HCT116 (cell line): ENCODE measurements around the gene SLC10A7. TPM values are rescaled to one million over a fixed set of nuclear protein-coding genes. Genes with fewer than 3 reads are reported as not detected.

ENCODE experiments used
- ATAC-seq: fragments of 200-7000 bp; cut with Tn5 transposase; 2 replicates; pipeline ENCODE4 v1.9.1; 2020; ENCODE audit warnings: mild to moderate bottlenecking, moderate library complexity
- BruUV-seq: library from RNA; stranded (reverse); fragments of 400-500 nt; replicated peaks from 2 replicates; lab custom pipeline; 2021; lab: Mats Ljungman, UMichigan
- CTCF ChIA-PET: fragments of 300-600 bp; sonication (Branson Sonifier 250); formaldehyde crosslinking; loops from one replicate; lab custom pipeline; 2021; ENCODE audit warnings: antibody characterized with exemption; lab: Charles Lee
- POLR2A ChIA-PET: fragments of 300-600, 350-600 bp; sonication (Branson Sonifier 250); formaldehyde crosslinking; loops from one replicate; lab custom pipeline; 2021; ENCODE audit warnings: antibody characterized with exemption; lab: Charles Lee
- RAD21 ChIA-PET, 2 experiments: fragments of 300-600 bp; sonication (Branson Sonifier 250); formaldehyde crosslinking; loops; one replicate each; lab custom pipeline; 2023; ENCODE audit warnings: low total read pairs in 2 of 2; ENCODE audit not compliant: uncharacterized antibody in 2 of 2, unreplicated experiment in 2 of 2, low non-redundant PET in 1 of 2; lab: Charles Lee
- DNase-seq: peaks from one replicate; pipeline ENCODE4 v3.0.0-alpha.2; 2010; ENCODE audit warnings: low read depth, low spot score
- H2AFZ ChIP-seq: fragments of 200-600 bp; shearing (Covaris generic), sonication (generic); 2 replicates; pipeline ENCODE4 v1.6.1; 2017; ENCODE audit warnings: low read depth, mixed run types, mixed read lengths, antibody characterized with exemption, low read length; ENCODE audit not compliant: poor library complexity, severe bottlenecking
- H3K27ac ChIP-seq: 2 replicates; pipeline ENCODE4 v1.5.1; 2012; ENCODE audit warnings: low read depth, low read length
- H3K27me3 ChIP-seq: fragments of 200-600 bp; sonication (generic); 2 replicates; pipeline ENCODE4 v1.6.1; 2016; ENCODE audit warnings: mixed run types, low read length, mixed read lengths; ENCODE audit not compliant: insufficient read depth
- H3K36me3 ChIP-seq, 2 experiments: fragments of 200-500 bp in 1 of 2; fragments of 200-600 bp in 1 of 2; sonication (Bioruptor generic) in 1 of 2; sonication (generic) in 1 of 2; 2 replicates each; pipeline versions ENCODE4 v1.5.1 to v1.6.1; 2014 to 2016; ENCODE audit warnings: low read length in 2 of 2, inconsistent platforms in 1 of 2, mixed read lengths in 1 of 2, mixed run types in 1 of 2; ENCODE audit not compliant: insufficient read depth in 2 of 2, control insufficient read depth in 1 of 2
- H3K4me1 ChIP-seq, 2 experiments: fragments of 200-600 bp in 1 of 2; sonication (generic) in 1 of 2; 2 replicates each; pipeline versions ENCODE4 v1.5.1 to v1.6.1; 2012 to 2017; ENCODE audit warnings: low read length in 2 of 2, inconsistent platforms in 1 of 2, mild to moderate bottlenecking in 1 of 2, mixed read lengths in 1 of 2, mixed run types in 1 of 2, moderate library complexity in 1 of 2; ENCODE audit not compliant: insufficient read depth in 2 of 2, control insufficient read depth in 1 of 2
- H3K4me2 ChIP-seq: fragments of 200-600 bp; sonication (generic); 2 replicates; pipeline ENCODE4 v1.6.1; 2017; ENCODE audit warnings: mixed run types, low read length, mixed read lengths
- H3K4me3 ChIP-seq, 2 experiments: fragments of 200-600 bp in 1 of 2; sonication (generic) in 1 of 2; replicated peaks in 1 of 2; 2 replicates each; pipeline ENCODE4 v1.5.1; 2011 to 2016; ENCODE audit warnings: low read length in 2 of 2, control low read depth in 1 of 2, low read depth in 1 of 2, mild to moderate bottlenecking in 1 of 2, mixed read lengths in 1 of 2, mixed run types in 1 of 2
- H3K79me2 ChIP-seq: fragments of 200-600 bp; sonication (generic); 2 replicates; pipeline ENCODE4 v1.6.1; 2017; ENCODE audit warnings: mild to moderate bottlenecking, mixed run types, low read length, moderate library complexity, mixed read lengths; ENCODE audit not compliant: insufficient read depth
- H3K9ac ChIP-seq: fragments of 200-600 bp; sonication (generic); 2 replicates; pipeline ENCODE4 v1.6.1; 2016; ENCODE audit warnings: low read length, mixed read lengths
- H3K9me2 ChIP-seq: fragments of 200-600 bp; sonication (generic), shearing (Covaris generic); 2 replicates; pipeline ENCODE4 v1.6.1; 2017; ENCODE audit warnings: mixed run types, mild to moderate bottlenecking, moderate library complexity; ENCODE audit not compliant: insufficient read depth
- H3K9me3 ChIP-seq, 2 experiments: fragments of 200-500 bp in 1 of 2; fragments of 200-600 bp in 1 of 2; sonication (Bioruptor generic) in 1 of 2; sonication (generic) in 1 of 2; 2 replicates each; pipeline ENCODE4 v1.6.1; 2014 to 2017; ENCODE audit warnings: low read length in 2 of 2, mixed read lengths in 2 of 2, inconsistent platforms in 1 of 2, low read depth in 1 of 2, mild to moderate bottlenecking in 1 of 2, mixed run types in 1 of 2, moderate library complexity in 1 of 2; ENCODE audit not compliant: control insufficient read depth in 1 of 2, insufficient read depth in 1 of 2
- H4K20me1 ChIP-seq: fragments of 200-600 bp; sonication (generic), shearing (Covaris generic); 2 replicates; pipeline ENCODE4 v1.6.1; 2017; ENCODE audit warnings: mixed run types, mild to moderate bottlenecking, moderate library complexity; ENCODE audit not compliant: insufficient read depth
- CEBPB ChIP-seq: IDR thresholded peaks from 2 replicates; pipeline ENCODE4 v1.6.1; 2012; ENCODE audit warnings: low read depth
- EGR1 ChIP-seq: IDR thresholded peaks from 2 replicates; pipeline ENCODE4 v1.6.1; 2012; ENCODE audit warnings: low read depth
- ELF1 ChIP-seq: IDR thresholded peaks from 2 replicates; pipeline ENCODE4 v1.6.1; 2012; ENCODE audit warnings: low read depth, borderline replicate concordance
- EZH2phosphoT487 ChIP-seq: fragments of 200-600 bp; IDR thresholded peaks from 2 replicates; pipeline ENCODE4 v1.6.1; 2018; ENCODE audit warnings: antibody characterized with exemption, borderline replicate concordance
- FOSL1 ChIP-seq: IDR thresholded peaks from 2 replicates; pipeline ENCODE4 v1.6.1; 2012; ENCODE audit warnings: low read depth
- JUND ChIP-seq: IDR thresholded peaks from 2 replicates; pipeline ENCODE4 v1.6.1; 2012
- POLR2A ChIP-seq: IDR thresholded peaks from 2 replicates; pipeline ENCODE4 v1.7.0; 2011; ENCODE audit warnings: borderline replicate concordance; ENCODE audit not compliant: insufficient read depth, insufficient read length; ENCODE audit errors: extremely low read depth
- RAD21 ChIP-seq: IDR thresholded peaks from 2 replicates; pipeline ENCODE4 v1.6.1; 2012; ENCODE audit warnings: low read depth, mild to moderate bottlenecking
- SIN3A ChIP-seq: IDR thresholded peaks from 2 replicates; pipeline ENCODE4 v1.6.1; 2012; ENCODE audit warnings: low read depth
- SRF ChIP-seq: IDR thresholded peaks from 2 replicates; pipeline ENCODE4 v1.6.1; 2012; ENCODE audit warnings: low read depth
- intact Hi-C: fragments of 100-400 bp; cut with micrococcal nuclease; formaldehyde crosslinking; loops from 2 replicates; pipeline ENCODE4 v1.10.0; 2022
- total RNA-seq: library from RNA; stranded (reverse); gene quantifications from one replicate; pipeline ENCODE4 v1.2.1, GENCODE V29; 2021; ENCODE audit not compliant: unreplicated experiment
- TF ChIP-seq, protein P1 (sequence below): IDR thresholded peaks from 2 replicates; pipeline ENCODE4 v1.6.1; 2011; ENCODE audit warnings: mild to moderate bottlenecking, low read length, moderate library complexity; ENCODE audit not compliant: insufficient replicate concordance; ENCODE audit errors: extremely low read depth
- TF ChIP-seq, protein P2 (sequence below): IDR thresholded peaks from 2 replicates; pipeline ENCODE4 v1.6.1; 2012

SLC10A7 gene
- total RNA-seq, 1 experiment from 2014 or later: 5.5 TPM

DNA sequence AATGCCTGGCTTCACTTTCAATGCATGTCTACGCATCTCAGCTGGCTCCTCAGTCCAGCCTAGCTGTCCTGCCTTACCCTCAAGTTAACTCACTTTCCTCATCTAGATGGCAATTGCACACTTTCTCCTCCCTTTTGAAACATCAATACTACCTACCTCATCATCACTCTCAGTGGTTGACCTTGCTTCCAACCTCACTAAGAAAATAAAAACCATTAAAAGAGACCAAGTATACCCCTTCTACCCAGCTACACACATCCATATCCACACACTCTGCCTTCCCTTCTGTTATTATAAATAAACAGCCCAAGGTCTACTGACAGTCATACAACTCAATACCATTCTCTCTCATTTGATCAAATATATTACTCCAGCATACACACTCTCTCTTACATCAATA lies 21.5 kb downstream of the SLC10A7 start:
- no TSS peak for BruUV-seq
- DNase-seq: no peak
- no peak overlapping the region for H3K27ac ChIP-seq
- H3K4me3 ChIP-seq: no peak overlapping the region
- no peaks in the 10 kb centered on the region for H3K79me2 ChIP-seq
- no peaks in the 10 kb centered on the region for H3K36me3 ChIP-seq
- ChIA-PET CTCF (no interaction called here), RAD21 (no interaction called here), POLR2A (no interaction called here)
- no peaks in the 10 kb centered on the region for H3K27me3 ChIP-seq
- peaks cover 0 to 4% of the 10 kb centered on the region in 2 experiments; a peak in 2 of 4 replicates for H3K4me1 ChIP-seq
- no peak overlapping the region for H2AFZ ChIP-seq
- H3K4me2 ChIP-seq: no peak overlapping the region
- no peaks in the 10 kb centered on the region; the same call in 1 of the 2 replicates for H3K9me2 ChIP-seq
- H3K9ac ChIP-seq: no peak overlapping the region
- no peaks in the 10 kb centered on the region for H3K9me3 ChIP-seq
- intact Hi-C loops: no loop called here
- no peaks in the 10 kb centered on the region for H4K20me1 ChIP-seq
- no peak for ATAC-seq
- TF ChIP-seq, protein P1, sequence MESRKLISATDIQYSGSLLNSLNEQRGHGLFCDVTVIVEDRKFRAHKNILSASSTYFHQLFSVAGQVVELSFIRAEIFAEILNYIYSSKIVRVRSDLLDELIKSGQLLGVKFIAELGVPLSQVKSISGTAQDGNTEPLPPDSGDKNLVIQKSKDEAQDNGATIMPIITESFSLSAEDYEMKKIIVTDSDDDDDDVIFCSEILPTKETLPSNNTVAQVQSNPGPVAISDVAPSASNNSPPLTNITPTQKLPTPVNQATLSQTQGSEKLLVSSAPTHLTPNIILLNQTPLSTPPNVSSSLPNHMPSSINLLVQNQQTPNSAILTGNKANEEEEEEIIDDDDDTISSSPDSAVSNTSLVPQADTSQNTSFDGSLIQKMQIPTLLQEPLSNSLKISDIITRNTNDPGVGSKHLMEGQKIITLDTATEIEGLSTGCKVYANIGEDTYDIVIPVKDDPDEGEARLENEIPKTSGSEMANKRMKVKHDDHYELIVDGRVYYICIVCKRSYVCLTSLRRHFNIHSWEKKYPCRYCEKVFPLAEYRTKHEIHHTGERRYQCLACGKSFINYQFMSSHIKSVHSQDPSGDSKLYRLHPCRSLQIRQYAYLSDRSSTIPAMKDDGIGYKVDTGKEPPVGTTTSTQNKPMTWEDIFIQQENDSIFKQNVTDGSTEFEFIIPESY: no peak
- no peak for TF ChIP-seq FOSL1
- TF ChIP-seq, protein P2, sequence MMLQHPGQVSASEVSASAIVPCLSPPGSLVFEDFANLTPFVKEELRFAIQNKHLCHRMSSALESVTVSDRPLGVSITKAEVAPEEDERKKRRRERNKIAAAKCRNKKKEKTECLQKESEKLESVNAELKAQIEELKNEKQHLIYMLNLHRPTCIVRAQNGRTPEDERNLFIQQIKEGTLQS: no peak
- no peak for TF ChIP-seq EGR1
- no peak for TF ChIP-seq SRF

DNA sequence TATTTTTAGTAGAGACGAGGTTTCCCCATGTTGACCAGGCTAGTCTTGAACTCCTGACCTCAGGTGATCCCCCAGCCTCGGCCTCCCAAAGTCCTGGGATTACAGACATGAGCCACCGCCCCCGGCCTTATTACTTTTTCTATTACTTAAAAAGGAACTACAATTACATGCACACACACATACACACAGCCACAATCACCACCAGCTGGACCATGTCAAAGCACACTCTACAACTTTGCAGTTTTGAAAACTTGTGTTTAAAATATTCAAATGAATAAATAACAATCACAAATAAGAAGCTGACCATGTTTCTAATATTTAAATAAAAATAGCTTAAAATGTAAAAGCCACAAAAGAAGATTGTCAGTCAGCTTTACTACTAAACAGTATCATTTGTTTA lies 23.4 kb downstream of the SLC10A7 start:
- RAD21 ChIA-PET: no interaction called here
- POLR2A ChIA-PET: no interaction called here
- BruUV-seq: no TSS peak

More for the DNA sequence above, 23.4 kb downstream of the SLC10A7 start:
- Histone ChIP-seq H3K4me2 (no peak overlapping the region), H3K27ac (no peak overlapping the region), H3K9me3 (no peaks in the 10 kb centered on the region), H3K4me3 (no peak overlapping the region), H2AFZ (no peak overlapping the region), H4K20me1 (no peaks in the 10 kb centered on the region), H3K79me2 (no peaks in the 10 kb centered on the region), H3K9me2 (no peaks in the 10 kb centered on the region; the same call in 1 of the 2 replicates), H3K36me3 (no peaks in the 10 kb centered on the region), H3K9ac (no peak overlapping the region), H3K27me3 (no peaks in the 10 kb centered on the region), H3K4me1 (peaks cover 0 to 6% of the 10 kb centered on the region in 2 experiments; a peak in 2 of 4 replicates)
- ATAC-seq (no peak), DNase-seq (no peak)
- TF ChIP-seq SRF (no peak), CEBPB (no peak), JUND (no peak), ELF1 (no peak), EZH2phosphoT487 (no peak), RAD21 (no peak), POLR2A (no peak), FOSL1 (no peak), SIN3A (no peak)
- CTCF ChIA-PET: no interaction called here
- intact Hi-C loops: no loop called here
